Measurements from ENCODE around the gene MYMK.

The MYMK gene

DNA sequence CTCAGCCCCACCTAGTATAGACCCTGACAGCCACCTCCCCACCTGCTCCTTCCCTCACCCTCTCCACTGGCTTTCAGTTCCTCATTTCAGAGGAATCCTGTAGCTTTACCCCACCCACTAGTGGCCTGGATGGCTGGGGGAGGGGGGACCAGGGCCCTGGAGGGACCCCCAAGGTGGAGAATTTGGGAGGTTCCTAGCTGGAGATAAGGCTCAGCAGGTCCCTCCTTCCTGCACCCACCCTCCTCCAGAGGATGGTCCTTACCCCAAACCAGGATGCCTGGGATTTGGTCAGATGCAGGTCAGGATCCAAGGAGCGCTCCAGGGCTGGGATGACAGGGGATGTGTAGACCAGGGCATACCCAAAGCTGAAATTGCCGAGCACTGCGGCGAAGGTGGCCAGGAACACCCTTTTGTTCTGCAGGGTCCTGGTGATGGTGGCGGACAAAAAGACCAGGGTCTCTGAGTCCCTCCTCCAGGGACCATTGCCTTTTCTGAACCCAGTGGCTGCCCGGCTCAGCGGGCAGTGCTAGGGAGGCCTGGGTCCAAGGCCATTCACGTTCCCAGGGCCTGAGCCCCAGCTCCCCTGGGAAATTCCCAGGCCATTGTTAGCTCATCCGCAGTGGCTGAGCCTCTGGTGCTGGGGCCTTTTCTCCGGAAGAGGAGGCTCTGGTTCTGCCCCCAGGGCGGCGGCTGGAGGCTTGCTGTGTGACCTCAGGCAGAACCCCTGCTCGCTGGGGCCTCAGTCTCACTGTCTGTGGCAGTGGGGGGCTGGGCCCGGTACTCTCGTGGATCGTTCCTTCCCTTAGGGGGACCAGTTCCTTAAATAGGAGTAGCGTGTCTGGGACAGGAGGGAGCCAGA lies 46.5 kb downstream of the MYMK start:
- DNase-seq = no peak

DNA sequence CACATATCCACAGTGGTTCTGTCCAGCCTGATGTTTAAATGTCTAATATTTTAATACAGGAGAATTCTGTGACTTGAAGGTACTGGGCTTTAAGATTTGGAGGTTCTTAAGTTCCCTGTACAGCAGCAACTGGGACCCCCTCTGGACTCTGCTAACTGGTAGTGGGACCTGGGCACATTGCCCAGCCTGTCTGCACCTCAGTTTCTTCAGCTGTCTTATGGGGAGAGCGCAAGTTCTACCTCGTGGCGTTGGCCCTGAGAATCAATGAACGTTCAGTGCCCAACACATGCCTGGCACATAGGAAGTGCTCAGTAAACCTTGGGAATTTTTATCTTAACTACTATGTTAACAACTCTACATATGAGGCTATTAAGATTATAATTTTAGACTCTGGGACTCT lies 47.3 kb downstream of the MYMK start:
- DNase-seq = no peak

DNA sequence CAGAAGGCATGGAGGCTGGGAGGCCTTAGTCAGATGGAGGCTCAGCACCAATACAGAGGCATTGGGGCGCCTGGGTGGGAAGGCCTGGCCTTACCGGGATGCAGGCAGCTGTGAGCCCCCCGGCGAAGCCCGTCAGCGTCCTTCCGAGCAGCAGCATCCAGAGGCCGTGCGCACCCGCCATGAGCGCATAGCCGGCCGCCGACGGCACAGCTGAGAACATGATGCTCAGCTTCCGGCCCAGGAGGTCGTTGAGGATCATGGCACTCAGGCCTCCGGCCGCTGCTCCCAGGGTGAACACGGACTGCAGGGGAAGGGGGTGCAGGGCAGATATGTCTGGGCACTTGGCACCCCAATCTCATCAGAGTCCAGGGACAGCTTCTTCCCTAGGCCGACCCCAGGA lies 47.8 kb downstream of the MYMK start:
- no peak for DNase-seq

DNA sequence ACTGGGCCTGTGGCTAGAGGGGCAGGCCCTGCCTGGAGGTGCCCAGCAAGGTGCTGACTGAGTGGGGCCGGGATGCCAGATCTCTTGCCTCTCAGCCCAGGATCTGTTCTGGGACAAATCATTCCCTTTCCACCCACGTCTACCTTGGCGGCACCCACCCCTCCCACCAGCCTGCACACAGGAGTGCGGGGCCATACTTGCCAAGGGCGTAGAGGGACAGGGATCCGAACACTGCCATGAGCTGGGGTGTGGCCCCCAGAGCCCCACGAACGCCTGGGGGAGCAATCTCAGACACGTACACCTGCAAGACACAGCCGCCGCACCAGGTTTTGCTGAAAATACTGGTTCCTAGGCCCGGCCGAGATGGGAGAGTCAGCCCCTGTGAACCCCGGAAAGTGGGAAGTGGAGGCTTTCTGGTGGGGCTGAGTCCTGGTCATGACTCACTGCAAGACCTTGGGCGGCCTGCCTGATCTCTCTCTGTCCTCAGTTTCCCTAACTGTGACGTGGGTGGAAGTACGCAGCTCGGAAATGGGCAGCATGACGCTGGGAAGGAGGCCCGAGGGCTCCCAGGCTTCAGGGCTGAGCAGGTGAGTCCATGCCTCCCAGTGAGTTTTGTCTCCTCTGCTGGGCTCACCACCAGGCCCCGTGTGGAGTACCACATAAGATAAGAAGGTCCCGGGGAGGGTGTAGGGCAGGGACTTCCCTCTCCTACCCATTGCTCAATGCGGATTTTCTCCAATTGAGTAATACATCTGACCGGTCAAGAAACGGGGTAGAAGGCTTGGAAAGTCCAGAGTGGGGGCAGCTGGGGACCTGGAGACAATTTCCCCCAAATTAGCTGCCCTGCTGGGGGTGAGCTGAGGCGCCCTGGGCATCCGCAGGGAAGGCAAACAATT lies 48.5 kb downstream of the MYMK start:
- DNase-seq = no peak

DNA sequence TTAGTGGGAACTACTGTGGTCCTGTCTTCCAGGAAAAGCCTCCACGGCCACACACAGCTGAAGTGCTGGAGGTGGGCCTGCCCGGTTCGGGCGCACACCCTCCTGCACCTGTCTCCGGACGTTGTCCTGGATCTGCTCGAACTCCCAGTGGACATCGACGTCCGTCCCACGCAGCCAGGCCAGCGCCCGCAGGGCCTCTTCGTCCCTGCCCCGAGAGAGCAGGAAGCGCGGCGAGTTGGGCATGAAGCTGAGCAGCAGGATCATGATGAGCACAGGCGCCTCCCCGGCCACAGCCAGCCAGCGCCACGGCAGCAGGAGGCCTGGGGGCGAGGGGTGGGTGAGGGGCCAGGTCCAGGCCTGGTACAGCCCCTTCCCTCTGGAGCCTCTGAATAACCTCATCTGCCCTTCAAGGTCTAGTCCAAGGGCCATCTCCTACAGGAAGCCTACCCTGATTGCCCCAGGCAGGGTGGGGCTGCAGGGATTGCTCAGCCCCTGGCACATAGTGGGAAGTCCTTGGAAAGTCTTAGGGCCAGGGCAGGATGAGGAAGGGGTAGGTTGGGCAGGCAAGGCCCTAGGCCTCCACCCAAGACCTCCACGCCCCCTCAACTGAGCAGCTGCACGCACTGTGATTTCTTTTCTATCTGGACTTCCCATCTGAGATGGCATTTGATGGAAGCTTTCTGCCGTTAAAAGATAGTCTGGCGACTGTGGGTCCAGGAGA lies 49.3 kb downstream of the MYMK start:
- no peak for DNase-seq

DNA sequence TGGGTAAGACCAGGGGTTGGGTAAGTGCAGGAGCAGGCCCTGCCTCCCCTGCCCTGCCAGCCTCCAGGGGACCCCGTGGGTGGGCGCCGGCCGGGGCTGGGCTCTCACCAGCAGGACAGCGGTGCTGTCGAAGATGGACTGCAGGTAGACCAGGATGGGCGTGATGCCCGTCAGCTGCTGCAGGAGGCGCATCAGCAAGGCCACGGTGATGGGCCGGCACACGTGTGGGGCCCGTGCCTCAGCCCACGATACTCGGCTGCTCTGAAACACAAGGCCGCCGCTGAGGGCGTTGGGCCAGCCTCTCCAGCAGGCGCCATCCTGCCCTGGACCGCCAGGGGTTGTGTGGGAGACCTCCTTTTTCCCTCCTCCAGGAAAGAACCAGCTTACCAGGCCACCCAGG lies 49.9 kb downstream of the MYMK start:
- DNase-seq = no peak

DNA sequence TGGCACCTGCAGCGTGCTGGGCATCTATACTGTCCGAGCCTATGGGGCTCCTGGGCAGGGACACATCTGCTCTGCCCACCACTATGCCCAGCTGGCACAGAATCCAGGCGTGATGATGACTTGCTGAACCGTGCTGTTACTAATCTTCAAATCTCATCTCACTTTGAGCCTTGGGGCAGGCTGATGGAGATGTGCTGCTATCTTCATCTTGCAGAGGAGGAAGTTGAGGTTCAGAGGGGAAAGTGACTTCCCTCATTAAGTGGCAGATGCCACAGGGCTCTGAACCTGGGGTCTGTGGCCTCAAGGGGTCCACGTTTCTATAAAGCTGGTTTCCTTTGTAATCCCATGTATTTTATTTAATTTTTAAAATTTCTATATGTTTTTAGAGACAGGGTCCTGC lies 50.5 kb downstream of the MYMK start:
- no peak for DNase-seq

DNA sequence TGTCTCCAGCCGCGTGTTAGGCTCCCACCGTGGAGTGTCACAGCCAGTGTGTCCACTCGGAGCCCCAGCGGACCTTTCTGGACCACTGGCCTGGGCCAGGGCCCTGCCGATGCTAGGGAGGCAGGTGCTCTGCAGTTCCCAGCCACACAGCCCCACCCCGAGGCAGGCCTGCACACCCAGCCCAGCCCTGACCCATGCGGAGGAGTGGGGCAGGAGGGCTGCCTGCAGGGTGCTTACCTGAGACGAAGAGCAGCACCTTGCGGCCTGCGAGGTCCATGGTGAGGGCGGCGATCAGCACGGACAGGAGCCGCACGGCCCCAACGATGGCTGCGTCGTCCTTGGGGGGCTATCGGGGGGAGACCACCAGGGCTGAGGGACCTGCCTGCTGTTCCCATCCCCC lies 51.0 kb downstream of the MYMK start:
- no peak for DNase-seq

DNA sequence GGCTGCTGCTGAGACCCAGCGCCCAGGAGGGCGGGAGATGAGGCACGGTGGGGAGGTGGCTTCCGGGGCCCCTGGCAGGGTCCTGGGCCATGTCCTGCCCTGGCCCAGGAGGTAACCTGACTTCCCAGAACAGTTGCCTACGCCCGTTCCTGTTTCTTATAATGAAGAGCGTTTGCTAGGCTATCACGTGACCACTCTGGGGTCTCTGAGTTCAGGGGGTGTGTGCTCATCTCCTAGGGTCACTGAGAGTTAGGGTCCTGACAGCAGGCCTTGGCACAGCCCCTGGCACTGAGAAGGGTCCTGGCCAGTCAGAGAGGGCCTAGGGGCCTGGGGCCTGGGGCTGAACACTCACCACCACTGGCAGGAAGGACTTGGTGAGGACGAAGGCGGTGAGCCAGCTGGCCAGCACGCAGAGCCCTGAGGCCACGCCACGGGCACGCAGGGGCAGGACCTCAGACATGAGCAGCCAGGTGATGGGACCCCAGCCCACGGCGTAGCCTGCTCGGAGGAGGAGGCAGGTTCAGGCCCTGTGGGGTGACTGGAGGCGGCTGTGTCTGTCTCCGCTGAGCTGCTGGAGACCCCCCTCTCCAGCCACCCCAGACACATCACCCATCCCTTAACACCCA lies 51.9 kb downstream of the MYMK start:
- DNase-seq = no peak

DNA sequence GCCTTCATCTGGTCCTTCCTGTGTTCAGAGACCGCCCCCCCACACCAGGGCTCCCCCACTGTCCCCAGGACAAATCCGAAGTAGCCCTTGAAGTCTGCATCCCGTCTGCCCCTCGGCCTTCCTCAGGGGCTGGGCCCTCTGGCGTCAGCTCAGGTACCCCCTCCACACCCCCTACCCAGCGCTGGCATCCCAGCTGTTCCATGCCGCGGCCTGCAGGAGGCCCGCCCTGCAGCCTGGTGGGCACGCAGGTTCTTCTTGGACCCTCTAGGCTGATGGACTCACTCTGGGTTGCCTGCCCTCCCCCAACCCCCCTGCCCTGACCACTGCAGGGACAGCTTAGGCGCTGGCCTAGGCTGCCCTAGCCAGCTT lies 52.5 kb downstream of the MYMK start:
- no peak for DNase-seq

DNA sequence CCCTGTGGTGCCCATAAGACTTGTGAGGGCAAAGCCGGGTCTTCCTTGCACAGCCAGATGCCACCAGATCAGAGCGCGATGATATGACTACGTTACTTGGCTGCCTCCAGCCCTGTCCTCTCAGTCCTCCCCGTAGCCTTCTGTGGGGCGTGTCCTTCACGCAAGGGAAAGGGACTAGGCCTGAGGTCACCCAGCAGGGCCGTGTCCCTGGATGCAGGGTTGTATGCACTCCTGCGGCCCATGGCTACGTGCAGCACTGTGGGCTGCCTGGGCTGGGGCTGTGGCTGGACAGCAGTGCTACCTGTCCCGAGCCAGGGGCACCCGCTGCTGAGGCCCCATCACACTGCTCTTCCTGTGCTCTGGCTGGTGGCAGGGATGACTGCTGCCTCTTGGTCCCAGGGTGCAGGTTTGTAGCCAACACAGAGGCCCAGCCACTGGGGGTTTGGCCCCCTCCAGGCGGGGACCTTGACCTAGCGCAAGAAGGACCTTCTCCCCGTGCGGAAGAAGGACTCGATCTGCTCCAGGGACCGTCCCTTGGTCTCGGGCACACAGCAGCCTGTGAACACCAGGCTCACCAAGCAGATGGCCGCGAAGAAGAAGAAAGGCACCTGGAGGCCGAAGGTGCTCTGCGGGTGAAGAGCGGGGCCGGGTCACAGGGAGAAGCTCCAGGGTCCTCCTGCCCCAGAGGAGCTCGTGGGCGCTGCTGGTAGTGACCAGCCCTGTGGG lies 53.0 kb downstream of the MYMK start:
- no peak for DNase-seq

DNA sequence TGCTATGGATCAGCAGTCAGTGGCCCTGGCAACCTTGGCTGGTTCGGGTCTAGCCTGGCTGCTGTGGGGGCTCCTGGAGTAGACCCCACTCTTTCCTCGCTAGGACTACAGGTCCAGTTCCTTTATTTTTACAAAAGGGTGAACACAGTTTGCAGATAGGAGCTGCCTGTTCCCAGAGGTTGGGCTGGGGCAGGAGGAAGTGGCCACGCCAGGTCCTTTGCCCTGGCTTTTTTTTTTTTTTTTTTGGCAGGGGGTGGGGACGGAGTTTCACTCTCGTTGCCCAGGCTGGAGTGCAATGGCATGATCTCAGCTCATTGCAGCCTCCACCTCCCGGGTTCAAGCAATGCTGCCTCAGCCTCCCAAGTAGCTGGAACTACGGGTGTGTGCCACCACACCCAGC lies 53.8 kb downstream of the MYMK start:
- DNase-seq = no peak

DNA sequence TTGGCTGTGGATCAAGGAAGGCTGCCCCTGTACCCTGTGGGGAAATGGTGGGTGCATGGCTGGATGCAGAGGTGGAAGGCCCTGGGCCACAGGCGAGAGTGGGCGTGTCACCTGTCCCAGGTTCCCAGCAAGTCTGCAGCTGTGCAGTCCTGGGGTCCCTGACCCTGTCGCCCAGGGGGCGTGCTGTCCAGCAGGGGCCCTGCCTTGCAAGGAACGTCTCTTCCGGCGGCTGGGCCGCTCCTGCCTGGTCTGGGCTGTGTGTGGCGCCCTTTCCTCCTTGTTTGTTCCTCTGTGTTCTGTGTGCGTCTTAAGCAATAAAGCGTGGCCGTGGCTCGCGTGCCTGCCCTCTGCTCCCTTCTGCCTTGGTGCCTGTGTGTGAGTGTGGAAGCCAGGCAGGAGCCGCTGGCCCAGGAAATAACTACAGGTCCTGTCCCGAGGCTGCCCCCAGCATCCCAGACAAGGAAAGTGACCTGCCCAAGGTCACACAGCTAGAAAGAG lies 54.3 kb downstream of the MYMK start:
- DNase-seq = no peak

DNA sequence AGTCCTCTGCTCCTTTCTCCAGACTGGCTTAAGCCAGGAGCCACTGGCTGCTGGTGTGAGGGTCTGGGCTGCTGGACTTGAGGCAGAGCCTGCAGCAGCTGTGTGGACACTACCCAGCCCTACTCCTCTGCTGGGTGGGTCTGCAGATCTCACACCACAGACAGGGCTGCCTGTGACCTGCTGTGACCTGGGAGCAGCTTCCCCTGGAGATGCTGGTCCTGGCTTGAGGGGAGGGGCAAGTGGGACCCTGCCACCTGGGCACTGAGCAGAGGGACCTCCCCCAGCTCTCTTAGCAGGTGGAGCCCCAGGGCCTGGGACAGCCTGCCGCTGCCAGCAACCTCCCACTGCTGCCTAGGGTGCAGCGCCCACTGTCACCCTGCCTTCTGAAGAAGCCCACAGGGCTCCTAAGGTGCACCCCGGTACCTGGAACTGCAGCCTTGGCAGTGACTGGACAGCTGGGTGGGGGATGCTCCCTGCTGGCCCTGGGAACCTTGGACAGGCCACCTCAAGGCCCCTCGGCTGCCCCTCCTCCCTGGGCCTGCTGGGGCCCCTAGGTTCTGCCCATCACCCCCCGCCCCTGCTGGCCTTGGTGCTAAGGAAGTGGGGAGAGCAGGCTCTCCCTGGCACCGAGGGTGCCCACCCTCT lies 55.9 kb downstream of the MYMK start:
- DNase-seq = no peak

DNA sequence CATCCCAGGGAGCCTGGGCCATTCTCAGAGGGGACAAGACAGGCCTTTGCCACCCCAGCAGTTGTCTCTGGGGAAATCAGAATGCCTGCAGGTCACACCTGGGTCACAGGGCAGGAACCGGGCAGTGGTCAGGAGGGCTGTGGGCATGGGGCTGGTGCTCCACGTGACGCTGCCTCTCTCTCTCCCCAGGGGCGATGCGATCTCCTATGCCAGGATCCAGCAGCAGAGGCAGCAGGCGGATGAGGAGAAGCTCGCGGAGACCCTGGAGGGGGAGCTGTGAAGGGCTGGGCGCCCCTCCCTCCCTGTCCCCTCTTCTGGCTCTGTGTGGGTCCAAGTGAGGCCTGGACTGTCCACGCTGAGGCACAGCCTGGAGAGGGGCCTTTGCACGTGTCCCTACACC lies 56.4 kb downstream of the MYMK start:
- no peak for DNase-seq

DNA sequence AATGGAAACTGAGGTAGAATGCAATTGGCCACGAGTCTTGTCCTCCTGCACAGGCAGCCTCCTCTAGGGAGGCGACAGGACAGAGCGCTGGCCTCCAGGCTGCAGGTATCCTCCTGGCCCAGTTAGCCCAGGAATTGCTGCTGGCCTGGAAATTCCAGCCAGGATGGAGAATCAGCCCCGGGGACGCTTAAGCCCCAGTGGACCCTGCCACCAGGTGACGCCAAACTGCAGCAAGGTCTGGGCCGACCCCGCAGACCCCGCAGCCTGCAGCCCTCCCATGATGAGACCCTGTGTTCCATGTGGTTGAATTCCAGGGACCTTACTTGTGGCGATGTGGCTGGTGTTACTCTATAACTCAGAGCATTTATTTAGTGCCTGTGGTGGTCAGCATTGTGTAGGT lies 57.7 kb downstream of the MYMK start:
- no peak for DNase-seq

DNA sequence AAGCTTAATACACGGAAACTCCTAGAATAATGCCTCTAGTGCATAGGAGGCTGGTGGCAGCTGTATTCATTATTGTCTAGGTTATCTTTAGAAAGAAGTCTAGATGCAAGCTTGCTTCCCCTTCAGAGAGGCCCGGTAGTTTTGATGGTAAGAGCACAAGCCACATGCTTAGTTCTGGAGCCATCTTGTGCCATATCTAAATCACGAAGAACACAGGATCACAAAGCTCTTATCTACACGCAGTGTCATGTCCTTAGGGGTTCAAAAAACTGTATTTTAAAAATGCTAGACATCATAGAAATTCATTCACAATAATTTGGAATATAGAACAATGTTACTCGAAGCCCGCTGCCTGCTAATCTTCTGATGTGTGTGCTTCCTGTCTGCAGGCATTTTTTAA lies 58.8 kb downstream of the MYMK start:
- no peak for DNase-seq

DNA sequence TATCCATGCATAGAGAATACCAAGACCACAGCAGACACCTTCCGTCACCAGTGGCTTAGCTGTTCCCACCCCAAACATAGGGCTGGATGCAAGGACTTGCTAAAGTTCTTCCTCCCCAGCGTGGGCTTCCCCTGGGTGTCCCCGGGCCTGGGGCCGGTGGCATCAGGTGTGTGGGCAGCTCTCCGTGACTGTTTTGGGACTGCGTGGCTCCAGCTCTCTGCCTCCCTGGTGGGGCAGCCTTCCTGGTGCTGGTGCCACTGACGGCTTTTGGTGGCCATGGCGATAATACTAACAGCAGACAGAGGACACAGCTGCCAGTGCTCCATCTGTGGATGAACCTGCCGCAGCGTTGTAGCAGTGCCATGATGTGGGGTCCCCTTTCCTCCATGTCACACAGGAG lies 60.1 kb downstream of the MYMK start:
- no peak for DNase-seq
